Measurements from ENCODE around the gene PODXL.

- TF ChIP-seq, protein P1, sequence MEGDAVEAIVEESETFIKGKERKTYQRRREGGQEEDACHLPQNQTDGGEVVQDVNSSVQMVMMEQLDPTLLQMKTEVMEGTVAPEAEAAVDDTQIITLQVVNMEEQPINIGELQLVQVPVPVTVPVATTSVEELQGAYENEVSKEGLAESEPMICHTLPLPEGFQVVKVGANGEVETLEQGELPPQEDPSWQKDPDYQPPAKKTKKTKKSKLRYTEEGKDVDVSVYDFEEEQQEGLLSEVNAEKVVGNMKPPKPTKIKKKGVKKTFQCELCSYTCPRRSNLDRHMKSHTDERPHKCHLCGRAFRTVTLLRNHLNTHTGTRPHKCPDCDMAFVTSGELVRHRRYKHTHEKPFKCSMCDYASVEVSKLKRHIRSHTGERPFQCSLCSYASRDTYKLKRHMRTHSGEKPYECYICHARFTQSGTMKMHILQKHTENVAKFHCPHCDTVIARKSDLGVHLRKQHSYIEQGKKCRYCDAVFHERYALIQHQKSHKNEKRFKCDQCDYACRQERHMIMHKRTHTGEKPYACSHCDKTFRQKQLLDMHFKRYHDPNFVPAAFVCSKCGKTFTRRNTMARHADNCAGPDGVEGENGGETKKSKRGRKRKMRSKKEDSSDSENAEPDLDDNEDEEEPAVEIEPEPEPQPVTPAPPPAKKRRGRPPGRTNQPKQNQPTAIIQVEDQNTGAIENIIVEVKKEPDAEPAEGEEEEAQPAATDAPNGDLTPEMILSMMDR (IDR thresholded peaks at IDR 0.05; ENCODE audit: low read length) = no peak
- TF ChIP-seq EZH2 (optimal IDR thresholded peaks at IDR 0.05; ENCODE audit: low read depth, low read length) = no peak
Measured at GRCh38 chr7:131544021-131544420, 12.4 kb downstream of the PODXL start.

Data from MM.1S (cell line).